ENCODE data around the gene RIPK1.

RIPK1 gene

GRCh38 chr6:3086282-3086946 is 18.1 kb downstream of the RIPK1 start:
- DNase-seq: no peak

DNA sequence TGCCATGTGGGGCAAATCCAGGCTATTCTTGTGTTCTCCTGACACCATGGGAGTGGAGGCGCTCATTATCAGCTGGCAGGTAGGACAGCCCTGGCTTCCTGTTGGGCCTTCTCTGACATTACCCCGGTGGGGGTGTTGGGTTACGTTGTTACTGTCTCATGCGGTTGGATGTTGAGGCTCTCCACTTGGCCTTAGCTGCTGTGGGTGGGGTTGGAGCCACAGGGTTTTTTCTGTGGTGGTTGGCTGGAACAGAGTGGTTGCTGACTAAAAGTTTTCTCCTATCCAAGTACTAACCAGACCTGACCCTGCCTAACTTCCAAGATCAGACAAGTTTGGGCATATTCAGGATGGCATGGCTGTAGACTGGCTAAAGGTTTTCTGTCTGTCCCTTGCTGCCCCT is 20.2 kb downstream of the RIPK1 start:
- DNase-seq: no peak

- no peak for DNase-seq
These were observed 20.7 kb downstream of the RIPK1 start for GRCh38 chr6:3088968-3089367.

- no peak for DNase-seq
These were observed 21.7 kb downstream of the RIPK1 start for GRCh38 chr6:3090013-3090412.

DNA sequence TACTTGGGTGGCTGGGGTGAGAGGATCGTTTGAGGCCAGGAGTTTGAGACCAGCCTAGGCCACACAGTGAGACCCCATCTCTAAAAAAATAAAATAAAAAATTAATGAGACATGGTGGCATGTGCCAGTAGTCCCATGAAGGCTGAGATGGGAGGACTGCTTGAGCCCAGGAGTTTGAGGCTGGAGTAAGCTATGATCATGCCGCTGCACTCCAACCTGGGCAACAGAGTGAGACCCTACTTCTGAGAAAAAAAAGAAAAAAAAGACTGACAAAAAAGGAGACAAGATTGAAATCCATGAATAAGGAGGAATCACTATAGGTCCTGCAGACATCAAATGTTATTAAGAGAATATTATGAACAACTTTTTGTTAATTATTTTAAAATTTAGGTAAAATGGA is 26.5 kb downstream of the RIPK1 start:
- no peak for DNase-seq

- no peak for DNase-seq
These were observed 34.6 kb downstream of the RIPK1 start for GRCh38 chr6:3102875-3103274.

- no peak for DNase-seq
These were observed 40.6 kb downstream of the RIPK1 start for GRCh38 chr6:3108746-3109414.

DNA sequence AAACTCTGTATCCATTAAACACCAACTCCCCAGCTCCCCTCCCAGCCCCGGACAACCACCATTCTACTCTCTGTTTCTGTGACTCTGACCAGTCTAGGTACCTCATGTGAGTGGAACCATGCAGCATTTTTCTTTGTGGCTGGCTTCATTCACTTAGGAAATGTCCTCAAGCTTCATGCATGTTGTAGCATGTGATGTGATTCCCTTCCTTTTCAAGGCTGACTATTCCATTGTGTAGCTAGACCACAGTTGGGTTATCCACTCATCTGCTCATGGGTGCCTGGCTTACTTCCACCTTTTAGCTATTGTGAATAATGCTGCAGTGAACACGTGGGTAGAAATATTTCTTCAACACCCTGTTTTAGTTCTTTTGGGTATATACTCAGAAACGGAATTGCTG is 41.5 kb downstream of the RIPK1 start:
- no peak for DNase-seq

DNA sequence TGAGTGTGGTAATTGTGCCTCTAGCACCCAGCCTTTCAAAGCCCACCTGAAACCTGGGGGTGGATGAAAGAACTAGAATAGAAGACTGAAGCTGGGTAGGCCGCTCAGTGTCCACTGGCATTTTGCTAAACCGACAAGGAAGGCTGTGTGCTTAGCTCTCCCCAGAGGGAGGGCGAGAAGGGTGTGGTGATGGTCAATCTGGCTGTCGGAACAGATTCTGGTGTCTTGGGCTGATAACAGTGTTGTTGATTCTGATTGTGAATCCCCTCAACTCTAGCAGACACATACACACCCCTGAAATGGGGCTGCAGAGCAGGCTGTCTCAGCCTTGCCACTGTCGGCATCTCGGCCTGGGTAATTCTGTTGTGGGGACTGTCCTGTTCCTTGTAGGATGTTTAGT is 46.1 kb downstream of the RIPK1 start:
- no peak for DNase-seq

DNA sequence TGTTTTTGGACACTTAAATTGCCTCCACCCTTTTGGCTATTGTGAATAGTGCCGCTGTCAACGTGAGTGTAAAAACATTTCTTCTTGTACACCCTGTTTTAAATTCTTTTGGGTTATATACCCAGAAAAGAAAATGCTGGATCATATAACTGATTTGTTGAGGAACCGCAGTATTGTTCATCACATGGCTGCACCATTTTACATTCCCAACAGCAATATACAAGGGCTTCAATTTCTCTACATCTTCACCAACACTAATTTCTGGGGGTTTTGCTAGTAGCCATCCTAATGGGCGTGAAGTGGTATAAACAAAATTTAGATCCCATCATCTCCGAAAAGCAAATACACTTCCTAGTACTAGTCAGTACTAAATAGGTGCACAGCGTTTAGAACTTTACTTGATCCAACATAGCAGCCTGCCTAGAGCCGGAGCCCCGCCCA is 49.6 kb downstream of the RIPK1 start:
- DNase-seq: no peak

DNA sequence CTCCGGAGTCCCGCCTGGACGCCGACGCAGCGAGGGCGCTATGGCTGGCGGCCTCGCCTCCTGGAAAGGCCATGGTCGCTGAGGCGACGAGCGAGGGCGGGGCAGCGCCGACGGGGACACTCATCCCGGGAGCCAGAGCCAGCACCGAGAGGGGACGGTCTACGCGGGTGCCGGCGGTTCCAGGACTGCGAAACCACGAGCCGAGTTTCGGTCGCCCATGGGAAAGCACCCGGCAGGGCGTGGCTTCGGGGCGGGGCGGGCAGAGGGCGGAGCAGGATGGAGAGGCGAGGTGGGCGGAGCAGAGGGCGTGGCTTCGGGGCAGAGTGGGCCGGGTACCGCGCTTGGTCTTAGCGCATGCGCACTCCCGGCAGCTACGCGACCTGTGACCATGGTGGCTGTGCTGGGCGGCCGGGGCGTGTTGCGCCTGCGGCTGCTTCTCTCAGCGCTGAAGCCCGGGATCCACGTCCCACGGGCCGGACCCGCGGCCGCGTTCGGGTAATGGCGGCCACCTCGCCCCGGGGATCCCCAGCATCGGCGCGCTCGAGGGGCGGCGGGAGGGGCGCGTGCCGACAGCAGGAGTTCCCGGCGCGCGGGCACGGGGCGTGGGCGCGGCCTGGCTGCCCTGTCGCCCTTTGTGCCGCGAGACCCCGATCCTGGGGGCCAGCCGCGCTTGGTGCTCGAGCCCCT is 50.2 kb downstream of the RIPK1 start, which contains the start of gene BPHL:
TSS of gene BPHL (plus strand) at position 359 of the 687 bp plus-strand sequence. CDS start at position 389, 30 bp downstream.
- peak; percentile 95 for DNase-seq

GRCh38 chr6:3119040-3119723 is 50.9 kb downstream of the RIPK1 start:
- no peak for DNase-seq

DNA sequence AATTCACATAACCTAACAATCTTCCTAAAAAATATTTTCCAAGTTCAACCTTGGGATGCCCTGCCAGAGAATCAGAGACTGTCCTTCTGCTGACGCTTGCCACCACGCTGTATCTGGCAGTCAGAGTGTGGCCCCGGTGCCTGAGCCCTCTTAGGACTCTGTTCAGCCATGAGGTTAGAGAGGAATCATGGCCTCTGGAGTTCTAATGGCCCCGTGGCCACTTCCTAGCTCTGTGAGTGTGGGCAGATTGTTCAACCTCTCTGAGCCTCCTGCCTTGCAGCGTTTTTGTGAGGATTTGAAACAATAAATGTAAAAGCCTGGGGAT is 52.4 kb downstream of the RIPK1 start:
- no peak for DNase-seq

DNA sequence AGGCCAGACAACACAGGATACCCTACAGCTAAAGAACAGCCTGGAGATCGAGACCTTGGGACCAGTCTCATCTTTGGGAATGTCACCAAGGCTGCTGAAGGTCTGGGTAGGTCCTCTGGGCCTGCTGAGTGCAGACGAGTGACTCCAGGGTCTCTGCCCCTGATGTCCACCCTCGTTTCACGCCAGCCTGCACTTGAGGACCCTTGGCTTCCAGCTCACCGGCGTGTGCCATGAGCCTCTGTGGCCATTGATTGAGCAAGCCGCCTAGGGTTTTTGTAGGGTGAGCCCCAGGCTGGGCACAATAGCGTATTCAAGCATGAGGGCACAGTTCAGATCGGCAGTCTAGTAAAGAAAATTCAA is 54.5 kb downstream of the RIPK1 start:
- no peak for DNase-seq

GRCh38 chr6:3124667-3125066 is 56.4 kb downstream of the RIPK1 start:
- no peak for DNase-seq

GRCh38 chr6:3125815-3126214 is 57.5 kb downstream of the RIPK1 start:
- DNase-seq: no peak

DNA sequence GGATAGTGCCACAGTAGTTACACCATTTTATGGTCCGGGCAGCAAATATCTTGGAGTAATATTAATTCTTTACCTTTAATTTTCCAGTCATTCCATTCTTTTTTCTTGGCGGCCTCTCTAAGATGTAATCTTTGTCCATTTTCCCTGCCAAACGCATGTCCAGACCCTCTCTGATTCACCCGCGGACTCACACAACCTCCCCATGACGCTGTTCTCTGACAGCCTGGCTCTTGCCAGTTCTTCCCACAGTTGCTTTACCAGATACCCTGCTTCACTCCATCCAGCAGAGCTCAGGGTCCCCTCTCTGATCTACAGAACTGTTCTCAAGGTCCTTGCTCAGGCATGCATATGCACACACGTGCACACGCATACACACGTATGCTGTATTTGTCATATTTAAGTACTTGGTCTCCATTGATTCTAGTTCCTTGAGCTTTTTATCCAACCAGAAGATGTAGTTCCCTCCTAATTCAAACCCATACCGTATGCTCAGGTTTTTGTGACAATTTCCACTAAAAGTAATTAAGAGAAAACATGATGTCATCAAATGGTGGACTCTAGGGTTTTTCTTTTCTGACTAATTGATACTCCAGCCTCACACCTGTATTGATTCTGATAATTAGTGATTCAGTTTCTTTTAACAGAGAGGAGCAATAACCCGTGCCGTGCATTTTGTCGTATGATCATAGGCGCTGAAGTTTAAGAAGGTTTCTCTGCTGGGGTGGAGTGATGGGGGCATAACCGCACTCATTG is 60.2 kb downstream of the RIPK1 start:
- DNase-seq: no peak

DNA sequence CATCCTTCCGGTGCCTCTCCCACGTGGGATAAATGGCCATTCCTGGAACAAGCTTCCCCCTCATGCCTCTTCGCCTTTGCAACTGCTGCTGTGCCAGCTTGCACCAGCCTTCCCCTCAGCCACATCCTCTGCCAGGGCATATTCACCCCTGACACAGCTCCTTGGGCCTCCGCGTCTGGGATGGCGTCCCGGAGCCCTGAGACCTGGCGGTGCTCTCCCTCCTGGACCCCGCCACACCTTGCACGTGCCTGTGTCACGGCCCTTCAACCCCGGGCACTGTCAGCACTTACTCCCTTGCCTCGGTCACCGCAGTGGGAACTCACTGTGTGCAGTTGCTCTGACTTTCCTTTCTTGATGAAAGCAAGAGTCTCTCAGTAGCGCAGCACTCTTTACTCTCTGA is 63.4 kb downstream of the RIPK1 start:
- no peak for DNase-seq

- no peak for DNase-seq
These were observed 65.2 kb downstream of the RIPK1 start for GRCh38 chr6:3133515-3133914.

DNA sequence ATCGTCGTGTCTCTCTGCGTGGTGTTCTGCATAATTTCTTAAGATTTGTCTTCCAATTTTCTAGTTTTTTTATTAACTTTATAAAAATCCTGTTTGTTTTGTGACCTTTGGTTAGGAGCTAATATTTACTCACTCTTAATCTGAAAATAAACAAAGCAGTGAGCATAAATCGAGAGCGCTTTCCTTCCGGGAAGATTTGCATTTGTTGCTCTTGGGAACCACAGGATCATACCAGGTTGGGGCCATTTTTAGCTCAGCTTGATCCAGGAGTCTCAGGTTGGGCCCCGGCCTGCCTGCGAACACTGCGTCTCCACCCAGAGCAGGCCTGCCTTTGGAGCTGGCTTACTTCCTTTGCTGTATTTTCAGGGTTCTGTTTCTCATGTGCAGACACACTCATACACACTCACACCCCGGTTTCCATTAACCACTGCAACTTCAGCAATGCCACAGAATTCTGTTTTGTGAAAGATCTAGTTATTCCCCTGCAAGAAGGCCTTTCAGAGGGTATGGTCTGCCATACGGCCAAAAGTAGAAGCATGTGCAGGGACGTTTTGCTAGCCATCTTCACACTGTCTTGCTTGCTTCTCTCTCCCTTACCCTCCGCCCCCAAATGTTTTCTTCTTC is 67.5 kb downstream of the RIPK1 start:
- no peak for DNase-seq

GRCh38 chr6:3136292-3137011 is 68.2 kb downstream of the RIPK1 start:
- DNase-seq: no peak

Data from NCI-H1105 treated with DMSO at 0.1 percent for 48 hours (cell line).